HEK293 (cell line): ENCODE results near the gene ROBO1.

ENCODE experiments used
- CTCF ChIA-PET: fragments of 350-600 bp; formaldehyde crosslinking; extraction: SDS; loops from one replicate; lab custom pipeline; 2021; ENCODE audit warnings: antibody characterized with exemption; lab: Yijun Ruan, JAX
- POLR2A ChIA-PET: fragments of 300-600 bp; formaldehyde crosslinking; extraction: SDS; loops from one replicate; lab custom pipeline; 2020; ENCODE audit warnings: antibody characterized with exemption, inconsistent platforms; lab: Yijun Ruan, JAX
- H3K27ac ChIP-seq: fragments of 200-500 bp; sonication (Bioruptor generic); 2 replicates; pipeline ENCODE4 v1.5.1; 2014; ENCODE audit warnings: low read depth, low read length, control low read depth, inconsistent platforms; ENCODE audit errors: extremely low read depth
- H3K36me3 ChIP-seq, 2 experiments: fragments of 200-500 bp in 1 of 2; sonication (Bioruptor generic) in 1 of 2; 1 replicate in 1 of 2; 2 replicates in 1 of 2; pipeline ENCODE4 v1.5.1; 2014 to 2017; ENCODE audit warnings: inconsistent platforms in 2 of 2, low read length in 2 of 2; ENCODE audit not compliant: control insufficient read depth in 2 of 2, insufficient read depth in 1 of 2
- H3K4me1 ChIP-seq: fragments of 200-500 bp; sonication (Bioruptor generic); 2 replicates; pipeline ENCODE4 v1.5.1; 2014; ENCODE audit warnings: mild to moderate bottlenecking, low read length, inconsistent platforms; ENCODE audit not compliant: control insufficient read depth, insufficient read depth
- H3K4me3 ChIP-seq: 2 replicates; pipeline ENCODE4 v1.5.1; 2011; ENCODE audit warnings: low read depth, mild to moderate bottlenecking, control low read depth, low read length, moderate library complexity
- H3K9me3 ChIP-seq: fragments of 200-500 bp; sonication (Bioruptor generic); 2 replicates; pipeline ENCODE4 v1.5.1; 2014; ENCODE audit warnings: low read depth, low read length, inconsistent platforms; ENCODE audit not compliant: control insufficient read depth, insufficient read depth
- AEBP2 ChIP-seq: fragments of 450-650 bp; formaldehyde crosslinking; IDR thresholded peaks from 2 replicates; pipeline ENCODE4 v1.5.1; 2016; ENCODE audit warnings: missing biosample characterization, missing genetic modification characterization, borderline replicate concordance
- BCL11A ChIP-seq: fragments of 450-650 bp; formaldehyde crosslinking; IDR thresholded peaks from 2 replicates; pipeline ENCODE4 v1.5.1; 2016; ENCODE audit warnings: low read depth, missing biosample characterization, missing genetic modification characterization
- ELK4 ChIP-seq: IDR thresholded peaks from 2 replicates; pipeline ENCODE4 v1.6.1; 2011; ENCODE audit warnings: mild to moderate bottlenecking, low read depth, low read length, borderline replicate concordance
- HIC1 ChIP-seq: fragments of 450-650 bp; formaldehyde crosslinking; IDR thresholded peaks from 2 replicates; pipeline ENCODE4 v1.5.1; 2016; ENCODE audit warnings: missing biosample characterization, missing genetic modification characterization
- HOXC10 ChIP-seq: sonication (generic); formaldehyde crosslinking; IDR thresholded peaks from 2 replicates; pipeline ENCODE4 v1.8.1; 2023; ENCODE audit warnings: mild to moderate bottlenecking, missing genetic modification reagents
- HOXD13 ChIP-seq: sonication (generic); formaldehyde crosslinking; IDR thresholded peaks from 2 replicates; pipeline ENCODE4 v1.8.0; 2022; ENCODE audit warnings: missing genetic modification reagents, borderline replicate concordance
- MEIS1 ChIP-seq: sonication (generic); formaldehyde crosslinking; IDR thresholded peaks from 2 replicates; pipeline ENCODE4 v1.8.1; 2022; ENCODE audit warnings: missing genetic modification reagents, mild to moderate bottlenecking, borderline replicate concordance
- PRDM1 ChIP-seq: fragments of 450-650 bp; formaldehyde crosslinking; IDR thresholded peaks from 2 replicates; pipeline ENCODE4; 2016; ENCODE audit warnings: missing biosample characterization, missing genetic modification characterization
- PRDM4 ChIP-seq: fragments of 450-650 bp; formaldehyde crosslinking; IDR thresholded peaks from 2 replicates; pipeline ENCODE4 v1.5.1; 2017; ENCODE audit warnings: missing biosample characterization, missing genetic modification characterization
- RBAK ChIP-seq: fragments of 450-650 bp; formaldehyde crosslinking; IDR thresholded peaks from 2 replicates; pipeline ENCODE4 v1.5.1; 2016; ENCODE audit warnings: missing biosample characterization, missing genetic modification characterization
- SCRT1 ChIP-seq: fragments of 450-650 bp; formaldehyde crosslinking; IDR thresholded peaks from 2 replicates; pipeline ENCODE4 v1.5.1; 2016; ENCODE audit warnings: missing biosample characterization, missing genetic modification characterization, borderline replicate concordance
- TRIM28 ChIP-seq: IDR thresholded peaks from 2 replicates; pipeline ENCODE4 v1.6.1; 2011; ENCODE audit warnings: low read length, control low read depth, borderline replicate concordance
- ZBTB49 ChIP-seq: fragments of 450-650 bp; formaldehyde crosslinking; IDR thresholded peaks from 2 replicates; pipeline ENCODE4 v1.5.1; 2016; ENCODE audit warnings: missing biosample characterization, missing genetic modification characterization, low read depth
- ZNF184 ChIP-seq: fragments of 450-650 bp; IDR thresholded peaks from 2 replicates; pipeline ENCODE4 v1.5.1; 2018; ENCODE audit warnings: missing biosample characterization, mild to moderate bottlenecking, missing genetic modification characterization
- ZNF223 ChIP-seq: fragments of 450-650 bp; formaldehyde crosslinking; IDR thresholded peaks from 2 replicates; pipeline ENCODE4 v1.5.1; 2016; ENCODE audit warnings: missing biosample characterization, missing genetic modification characterization
- ZNF23 ChIP-seq: fragments of 450-650 bp; formaldehyde crosslinking; IDR thresholded peaks from 2 replicates; pipeline ENCODE4 v1.5.1; 2016; ENCODE audit warnings: missing biosample characterization, missing genetic modification characterization, borderline replicate concordance
- ZNF394 ChIP-seq: fragments of 450-650 bp; formaldehyde crosslinking; IDR thresholded peaks from 2 replicates; pipeline ENCODE4 v1.5.1; 2016; ENCODE audit warnings: missing biosample characterization, missing genetic modification characterization, mild to moderate bottlenecking, moderate library complexity, borderline replicate concordance
- ZNF416 ChIP-seq: fragments of 450-650 bp; formaldehyde crosslinking; IDR thresholded peaks from 2 replicates; pipeline ENCODE4 v1.5.1; 2016; ENCODE audit warnings: missing biosample characterization, missing genetic modification characterization
- ZNF529 ChIP-seq: fragments of 450-650 bp; formaldehyde crosslinking; IDR thresholded peaks from 2 replicates; pipeline ENCODE4 v1.5.1; 2017; ENCODE audit warnings: missing genetic modification characterization, missing biosample characterization; ENCODE audit not compliant: insufficient replicate concordance
- ZNF580 ChIP-seq: fragments of 450-650 bp; formaldehyde crosslinking; IDR thresholded peaks from 2 replicates; pipeline ENCODE4 v1.5.1; 2016; ENCODE audit warnings: missing biosample characterization, missing genetic modification characterization
- ZNF626 ChIP-seq: fragments of 450-650 bp; sonication (Bioruptor Pico); formaldehyde crosslinking; IDR thresholded peaks from 2 replicates; pipeline ENCODE4 v1.5.1; 2018; ENCODE audit warnings: missing biosample characterization, missing genetic modification characterization, inconsistent platforms
- ZNF830 ChIP-seq: fragments of 450-650 bp; IDR thresholded peaks from 2 replicates; pipeline ENCODE4 v1.5.0; 2018; ENCODE audit warnings: missing biosample characterization, missing genetic modification characterization, low read depth, mild to moderate bottlenecking, moderate library complexity
- ZNF843 ChIP-seq: fragments of 450-650 bp; formaldehyde crosslinking; IDR thresholded peaks from 2 replicates; pipeline ENCODE4 v1.5.1; 2016; ENCODE audit warnings: missing biosample characterization, missing genetic modification characterization

The ROBO1 gene

GRCh38 chr3:79587150-79587549, 180.6 kb downstream of the ROBO1 start (continued):
- no peak for TF ChIP-seq HIC1 (tag by site-specific recombination)
- no peak for TF ChIP-seq ZNF416 (tag by site-specific recombination)
- no peak for TF ChIP-seq ZNF184
- no peak for TF ChIP-seq ELK4
- no peak for TF ChIP-seq AEBP2 (tag by site-specific recombination)
- TF ChIP-seq SCRT1, result no peak
- TF ChIP-seq ZNF580 (tag by site-specific recombination), result no peak
- TF ChIP-seq ZNF830, result no peak

- ChIA-PET POLR2A (no interaction called here), CTCF (no interaction called here)
- Histone ChIP-seq H3K27ac (no peak overlapping the region), H3K9me3 (no peaks in the 10 kb centered on the region), H3K4me3 (no peak overlapping the region), H3K36me3 (no peaks in the 10 kb centered on the region), H3K4me1 (no peaks in the 10 kb centered on the region)
- TF ChIP-seq PRDM4 (no peak), TRIM28 (no peak), PRDM1 (no peak), ZNF529 (tag by site-specific recombination) (no peak), ZBTB49 (tag by site-specific recombination) (no peak), RBAK (tag by site-specific recombination) (no peak), ZNF223 (no peak), ZNF626 (tag by site-specific recombination) (no peak), ZNF394 (tag by site-specific recombination) (no peak), HOXC10 (CRISPR knock-in tag) (no peak), ZNF23 (tag by site-specific recombination) (no peak), HOXD13 (CRISPR knock-in tag) (no peak), SCRT1 (no peak), ZNF843 (tag by site-specific recombination) (no peak), MEIS1 (CRISPR knock-in tag) (no peak), BCL11A (no peak)
These were observed 181.6 kb downstream of the ROBO1 start for GRCh38 chr3:79586232-79586631.
